SKM-1 treated with dmso at 0.1 percent for 144 hours (cell line): ENCODE measurements around the gene ETFBKMT.
"Not testable (repeated sequence)": the region's sequence is repeated elsewhere in the genome, so short reads cannot be mapped to it uniquely, and the experiment has no call there.

Source experiments
- DNase-seq: peaks from one replicate; lab custom pipeline; 2025; ENCODE audit not compliant: unreplicated experiment; lab: John Stamatoyannopoulos, UW

ETFBKMT gene

GRCh38 chr12:31655208-31655607 is 4.3 kb upstream of the ETFBKMT start:
- no peak for DNase-seq

- no peak for DNase-seq
Measured at GRCh38 chr12:31655792-31656191, 3.7 kb upstream of the ETFBKMT start.

GRCh38 chr12:31658471-31659086 is 909 bp upstream of the ETFBKMT start:
- no peak for DNase-seq

GRCh38 chr12:31662176-31662849 is 2.8 kb downstream of the ETFBKMT start:
- no peak for DNase-seq

- no peak for DNase-seq
Measured at GRCh38 chr12:31663576-31663975, 4.1 kb downstream of the ETFBKMT start.

GRCh38 chr12:31664038-31664437 is 4.5 kb downstream of the ETFBKMT start:
- DNase-seq: no peak

- DNase-seq: no peak
Measured at GRCh38 chr12:31669020-31669419, 9.5 kb downstream of the ETFBKMT start.

- not testable (repeated sequence) for DNase-seq
Measured at GRCh38 chr12:31669582-31669981, 10.1 kb downstream of the ETFBKMT start.

GRCh38 chr12:31672521-31672920 is 13.0 kb downstream of the ETFBKMT start:
- no peak for DNase-seq

GRCh38 chr12:31682136-31682962 is 22.9 kb downstream of the ETFBKMT start:
- peak; percentile 39 for DNase-seq

- DNase-seq: no peak
Measured at GRCh38 chr12:31685801-31686200, 26.3 kb downstream of the ETFBKMT start.

GRCh38 chr12:31687101-31687527 is 27.6 kb downstream of the ETFBKMT start:
- peak; percentile 83 for DNase-seq

- DNase-seq: not testable (repeated sequence)
Measured at GRCh38 chr12:31689921-31690320, 30.4 kb downstream of the ETFBKMT start.

GRCh38 chr12:31702047-31702446 is 42.6 kb downstream of the ETFBKMT start:
- no peak for DNase-seq

- no peak for DNase-seq
Measured at GRCh38 chr12:31705621-31706020, 46.1 kb downstream of the ETFBKMT start.

- DNase-seq: not testable (repeated sequence)
Measured at GRCh38 chr12:31708118-31708517, 48.6 kb downstream of the ETFBKMT start.

GRCh38 chr12:31710021-31710818 is 50.7 kb downstream of the ETFBKMT start:
- DNase-seq: no peak

- DNase-seq: no peak
Measured at GRCh38 chr12:31712877-31713276, 53.4 kb downstream of the ETFBKMT start.

- DNase-seq: no peak
Measured at GRCh38 chr12:31714406-31715271, 55.2 kb downstream of the ETFBKMT start.

- DNase-seq: no peak
Measured at GRCh38 chr12:31715283-31715825, 55.9 kb downstream of the ETFBKMT start.
